ENCODE measurements around the gene HK3. TPM values are rescaled to one million over a fixed set of nuclear protein-coding genes. Genes with fewer than 3 reads are reported as not detected.
"Not testable (repeated sequence)": the region's sequence is repeated elsewhere in the genome, so short reads cannot be mapped to it uniquely, and the experiment has no call there.

The HK3 gene
- polyA plus RNA-seq, 4 donors, result 0.69 to 1.0 (median 0.84) TPM

DNA sequence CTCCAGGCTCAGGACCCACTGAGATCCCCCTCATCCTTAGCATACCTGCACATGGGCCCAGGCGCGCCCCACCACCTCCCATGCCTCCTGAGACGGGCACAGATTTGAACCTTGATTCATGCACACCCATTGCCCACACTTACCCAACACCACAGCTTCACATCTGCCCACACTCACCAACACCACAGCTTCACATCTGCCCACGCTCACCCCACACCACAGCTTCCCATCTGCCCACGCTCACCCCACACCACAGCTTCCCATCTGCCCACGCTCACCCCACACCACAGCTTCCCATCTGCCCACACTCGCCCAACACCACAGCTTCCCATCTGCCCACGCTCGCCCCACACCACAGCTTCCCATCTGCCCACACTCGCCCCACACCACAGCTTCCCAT is 28.5 kb downstream of the HK3 start:
- not testable (repeated sequence) for DNase-seq (ENCODE audit: low read depth in 4 of 4, low spot score in 3 of 4)

DNA sequence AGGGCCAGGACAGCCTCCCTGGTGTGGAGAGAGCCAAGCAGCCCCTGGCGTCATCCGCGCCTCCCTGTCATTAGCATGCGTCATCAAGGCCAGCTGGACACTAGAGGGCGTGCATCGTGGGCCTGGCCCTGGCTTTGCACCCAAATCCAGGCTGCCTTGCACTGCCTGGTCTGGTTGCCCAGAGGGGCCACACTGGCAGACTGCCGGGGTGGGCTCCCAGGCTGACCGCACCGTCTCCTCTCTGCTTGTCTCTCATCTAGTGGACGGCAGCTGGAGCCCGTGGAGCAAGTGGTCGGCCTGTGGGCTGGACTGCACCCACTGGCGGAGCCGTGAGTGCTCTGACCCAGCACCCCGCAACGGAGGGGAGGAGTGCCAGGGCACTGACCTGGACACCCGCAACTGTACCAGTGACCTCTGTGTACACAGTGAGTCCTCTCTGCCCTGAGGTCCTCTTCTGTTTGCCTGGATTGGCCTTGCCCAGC is 29.0 kb downstream of the HK3 start:
- no peak for DNase-seq (ENCODE audit: low read depth in 4 of 4, low spot score in 3 of 4)

DNA sequence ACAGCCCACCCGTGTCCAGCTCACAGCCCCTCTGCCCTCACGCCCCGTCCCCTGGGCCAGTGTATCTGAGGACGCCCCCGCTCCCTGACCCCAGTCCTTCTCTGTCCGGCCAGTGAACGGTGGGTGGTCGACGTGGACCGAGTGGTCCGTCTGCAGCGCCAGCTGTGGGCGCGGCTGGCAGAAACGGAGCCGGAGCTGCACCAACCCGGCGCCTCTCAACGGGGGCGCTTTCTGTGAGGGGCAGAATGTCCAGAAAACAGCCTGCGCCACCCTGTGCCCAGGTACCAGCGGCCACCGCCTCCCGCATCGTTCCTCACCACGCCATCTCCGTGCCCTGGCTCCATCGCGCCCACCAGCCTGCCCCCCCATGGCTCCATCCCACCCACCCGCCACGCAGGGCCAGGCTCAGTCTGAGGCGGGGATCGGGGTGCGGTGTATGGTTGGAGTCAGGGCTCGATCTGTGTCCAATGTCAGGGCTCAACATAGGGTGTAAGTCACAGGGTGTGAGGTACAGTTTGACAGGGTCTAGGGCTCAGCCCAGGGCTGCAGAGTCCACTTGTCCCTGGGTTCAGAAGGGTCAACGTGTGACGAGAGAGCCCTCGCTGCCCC is 29.5 kb downstream of the HK3 start:
- no peak for DNase-seq (ENCODE audit: low read depth in 4 of 4, low spot score in 3 of 4)

DNA sequence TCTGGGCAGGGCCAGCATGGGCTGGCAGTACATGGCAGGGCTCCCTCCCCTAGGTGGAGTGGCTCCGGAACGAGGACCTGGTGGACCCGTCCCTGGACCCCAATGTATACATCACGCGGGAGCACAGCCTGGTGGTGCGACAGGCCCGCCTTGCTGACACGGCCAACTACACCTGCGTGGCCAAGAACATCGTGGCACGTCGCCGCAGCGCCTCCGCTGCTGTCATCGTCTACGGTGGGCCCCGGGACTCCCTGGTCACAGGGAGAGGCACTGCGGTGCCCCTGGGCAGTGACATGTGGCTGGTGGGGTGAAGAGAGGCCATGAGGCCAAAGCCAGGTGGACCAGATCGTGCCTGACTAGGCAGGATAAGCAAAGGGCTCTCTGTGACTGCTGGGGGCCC is 30.4 kb downstream of the HK3 start:
- DNase-seq (ENCODE audit: low read depth in 4 of 4, low spot score in 3 of 4), result no peak

DNA sequence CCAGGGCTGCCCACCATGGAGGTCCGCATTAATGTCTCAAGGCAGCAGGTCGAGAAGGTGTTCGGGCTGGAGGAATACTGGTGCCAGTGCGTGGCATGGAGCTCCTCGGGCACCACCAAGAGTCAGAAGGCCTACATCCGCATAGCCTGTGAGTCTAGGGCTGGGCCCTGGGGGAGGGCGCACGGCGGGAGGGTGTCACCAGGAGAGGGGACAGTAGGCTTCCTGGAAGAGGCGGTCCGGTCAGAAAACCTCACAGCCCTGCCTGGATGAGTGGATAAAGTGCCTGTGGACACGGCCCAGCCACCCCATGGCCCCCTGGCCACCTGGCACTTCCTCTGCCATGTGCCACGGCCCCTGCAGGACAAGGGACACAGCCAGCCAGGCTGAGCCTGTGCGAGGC is 31.0 kb downstream of the HK3 start:
- DNase-seq (ENCODE audit: low read depth in 4 of 4, low spot score in 3 of 4), result no peak

DNA sequence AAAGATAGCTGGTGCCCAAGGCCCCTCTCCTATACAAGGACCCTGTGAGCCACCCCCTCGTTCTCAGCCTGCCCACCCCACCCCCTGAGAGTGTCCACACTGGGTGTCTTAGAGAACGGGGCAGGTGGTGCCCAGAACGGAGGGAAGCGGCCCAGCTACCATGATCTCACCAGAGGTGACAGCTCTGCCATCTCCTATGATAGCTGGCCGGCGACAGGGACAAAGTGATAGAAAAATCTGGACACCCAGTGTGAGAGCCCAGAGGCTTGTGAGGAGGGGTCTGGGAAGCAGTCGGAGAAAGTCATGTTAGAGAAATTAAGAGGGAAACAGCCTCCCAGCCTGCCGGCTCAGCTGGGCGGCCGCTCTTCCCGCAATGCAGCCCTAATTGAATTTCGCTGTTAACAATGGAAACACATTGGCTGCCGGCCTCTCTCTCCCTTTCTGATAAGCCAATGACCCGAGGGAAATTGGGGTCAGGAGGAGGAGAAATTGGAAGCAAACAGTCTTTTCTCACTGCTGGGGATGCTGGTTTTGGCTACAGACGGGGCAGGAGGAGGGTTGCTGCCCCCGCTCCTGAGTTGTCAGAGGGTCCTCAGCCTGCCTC is 32.3 kb downstream of the HK3 start:
- no peak for DNase-seq (ENCODE audit: low read depth in 4 of 4, low spot score in 3 of 4)

DNA sequence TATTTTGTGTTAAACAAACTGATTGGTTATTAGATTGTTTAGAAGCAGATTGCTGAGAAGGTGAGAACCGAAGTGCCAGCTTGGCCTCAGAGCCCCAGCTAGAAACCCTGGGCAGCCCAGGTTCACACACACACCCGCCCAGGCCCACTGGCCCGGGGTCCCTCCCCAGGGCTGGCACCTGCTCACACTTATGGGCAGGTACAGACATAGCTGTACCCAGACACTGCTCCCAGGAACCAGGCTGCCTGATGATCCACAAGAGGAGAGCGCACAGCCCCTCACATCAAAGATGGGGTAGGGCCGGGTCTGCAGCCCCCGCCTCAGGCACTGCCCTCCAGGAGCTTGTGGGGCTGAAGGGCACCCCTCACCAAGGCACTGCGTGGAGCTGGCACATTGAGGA is 33.2 kb downstream of the HK3 start:
- no peak for DNase-seq (ENCODE audit: low read depth in 4 of 4, low spot score in 3 of 4)

DNA sequence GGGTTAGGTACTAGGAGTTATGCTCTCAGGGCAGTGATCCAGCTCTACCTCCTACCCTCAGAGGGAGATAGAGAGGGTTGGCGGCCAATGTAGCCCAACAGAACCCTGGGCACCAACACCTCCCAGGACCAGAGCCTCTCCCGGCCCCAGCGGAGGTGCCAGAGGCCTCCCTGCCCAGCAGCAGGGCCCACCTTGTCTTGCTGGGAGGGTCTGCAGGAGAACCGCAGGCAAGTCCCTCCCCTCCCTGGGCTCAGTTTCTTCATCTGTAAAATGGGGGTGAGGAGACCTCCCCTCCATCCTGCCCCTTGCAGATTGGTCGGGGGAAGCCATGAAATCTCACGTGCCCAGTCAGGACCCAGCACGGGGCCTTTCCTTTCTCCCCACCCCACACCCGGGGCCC is 34.4 kb downstream of the HK3 start:
- no peak for DNase-seq (ENCODE audit: low read depth in 4 of 4, low spot score in 3 of 4)

DNA sequence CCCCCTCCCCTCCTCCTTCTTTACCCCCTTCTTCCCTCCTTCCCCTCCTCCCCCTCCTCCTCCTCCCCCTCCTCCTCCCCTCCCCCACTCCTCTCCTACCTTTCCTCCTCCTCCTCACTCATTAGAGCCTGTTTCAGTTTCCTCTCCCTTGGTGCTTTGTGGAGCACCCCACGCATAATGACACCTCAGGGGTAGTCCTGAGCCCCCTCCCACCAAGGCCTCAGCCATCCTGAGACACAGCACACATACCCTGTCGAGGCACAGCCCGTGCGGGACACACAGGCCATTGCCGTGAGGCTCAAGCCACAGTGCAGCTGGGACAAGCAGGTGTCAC is 35.4 kb downstream of the HK3 start:
- no peak for DNase-seq (ENCODE audit: low read depth in 4 of 4, low spot score in 3 of 4)

DNA sequence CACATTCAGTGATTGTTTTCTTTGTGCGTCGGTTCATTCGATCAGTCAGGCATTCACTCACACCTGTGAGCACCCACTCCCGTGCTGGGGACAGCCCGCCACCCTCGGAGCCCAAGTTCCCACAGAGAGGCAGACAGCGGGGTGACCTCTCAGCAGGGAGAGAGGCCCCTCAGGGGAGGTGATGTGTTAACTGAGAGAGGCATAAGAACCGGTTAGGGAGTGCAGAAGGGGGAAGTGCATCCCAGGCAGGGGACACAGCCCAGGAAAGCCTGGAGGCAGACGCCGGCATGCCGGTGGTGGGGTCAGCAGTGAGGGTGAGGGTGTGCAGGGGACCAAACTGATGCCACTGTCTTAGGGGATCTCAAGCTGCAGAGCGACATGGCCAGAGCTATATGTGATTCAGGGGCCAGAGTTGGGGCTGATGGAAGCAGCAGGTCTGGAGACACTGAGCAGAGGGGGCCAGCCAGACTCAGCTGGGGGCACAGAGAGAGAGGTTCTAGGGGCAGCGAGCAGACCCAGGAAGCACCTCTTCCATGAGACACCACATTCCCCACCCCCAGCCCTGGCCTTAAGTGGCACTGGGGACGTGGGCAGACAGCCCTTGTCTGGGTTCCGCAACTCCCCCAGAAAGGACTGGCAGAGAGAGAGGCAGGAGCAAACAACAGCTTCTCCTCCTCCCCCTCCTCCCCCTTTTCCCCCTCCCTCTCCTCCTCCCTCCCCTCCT is 35.9 kb downstream of the HK3 start:
- DNase-seq (ENCODE audit: low read depth in 4 of 4, low spot score in 3 of 4), result no peak

DNA sequence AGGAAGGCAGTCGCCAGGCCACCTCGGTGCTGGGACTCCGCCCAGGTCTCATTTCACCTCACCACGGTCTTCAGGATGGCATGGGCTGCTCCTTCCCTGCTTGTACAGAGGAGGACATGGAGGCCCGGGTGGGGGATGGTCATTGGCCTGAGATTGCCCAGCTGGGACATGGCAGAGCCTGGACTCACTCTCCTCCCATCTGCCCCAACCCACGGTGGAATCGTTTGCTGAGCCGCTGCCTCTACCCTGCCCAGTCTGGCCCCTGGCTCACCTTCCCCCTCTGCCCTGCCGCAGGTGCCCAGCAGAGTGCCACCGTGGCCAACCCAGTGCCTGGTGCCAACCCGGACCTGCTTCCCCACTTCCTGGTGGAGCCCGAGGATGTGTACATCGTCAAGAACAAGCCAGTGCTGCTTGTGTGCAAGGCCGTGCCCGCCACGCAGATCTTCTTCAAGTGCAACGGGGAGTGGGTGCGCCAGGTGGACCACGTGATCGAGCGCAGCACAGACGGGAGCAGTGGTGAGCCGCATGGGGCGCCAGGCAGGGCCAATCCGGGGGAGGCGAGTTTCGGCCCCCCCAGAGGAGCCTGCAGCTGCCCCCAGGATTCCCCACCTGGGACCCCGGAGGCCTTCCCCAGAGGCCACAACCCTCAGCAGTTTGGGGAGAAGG is 36.7 kb downstream of the HK3 start:
- DNase-seq (ENCODE audit: low read depth in 4 of 4, low spot score in 3 of 4), result no peak

DNA sequence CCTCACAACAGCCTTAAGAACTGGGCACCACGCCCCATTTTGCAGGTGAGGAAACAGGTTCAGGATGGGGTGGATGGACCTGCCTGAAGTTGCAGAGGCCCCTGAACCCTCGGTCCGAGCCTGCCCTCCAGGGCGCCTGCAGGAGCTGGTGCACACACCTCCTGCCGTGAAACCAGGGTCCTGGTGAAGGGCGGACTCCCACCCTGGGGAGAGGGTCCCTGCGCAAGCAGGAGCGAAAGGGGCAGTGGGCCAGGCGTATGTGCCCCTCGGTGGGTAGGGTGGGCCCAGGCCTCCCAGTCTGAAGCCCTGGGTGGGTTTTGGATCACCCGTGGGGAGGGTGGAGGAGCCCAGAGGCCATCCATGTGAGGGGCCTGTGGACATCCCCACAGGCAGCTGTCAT is 37.9 kb downstream of the HK3 start:
- DNase-seq (ENCODE audit: low read depth in 4 of 4, low spot score in 3 of 4), result no peak

DNA sequence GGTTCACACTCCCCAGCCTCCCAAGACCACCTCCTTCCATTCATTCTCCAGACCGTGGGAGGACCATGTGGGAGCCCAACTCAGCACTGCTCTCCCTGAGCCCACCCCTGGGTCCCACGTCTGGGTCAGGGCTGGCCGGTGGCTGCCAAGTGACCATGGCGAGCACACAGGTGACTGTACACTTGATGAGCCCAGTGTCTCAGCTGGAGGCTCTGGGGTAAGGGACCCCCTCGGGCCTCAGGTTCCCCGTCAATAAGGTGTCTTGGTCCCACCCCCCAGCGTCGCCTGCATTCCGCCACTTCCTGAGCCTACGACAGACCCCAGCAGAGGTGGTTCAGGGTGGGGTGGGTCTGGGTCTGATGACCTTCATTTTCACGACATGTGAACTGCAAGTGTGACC is 38.8 kb downstream of the HK3 start:
- DNase-seq (ENCODE audit: low read depth in 4 of 4, low spot score in 3 of 4), result no peak

DNA sequence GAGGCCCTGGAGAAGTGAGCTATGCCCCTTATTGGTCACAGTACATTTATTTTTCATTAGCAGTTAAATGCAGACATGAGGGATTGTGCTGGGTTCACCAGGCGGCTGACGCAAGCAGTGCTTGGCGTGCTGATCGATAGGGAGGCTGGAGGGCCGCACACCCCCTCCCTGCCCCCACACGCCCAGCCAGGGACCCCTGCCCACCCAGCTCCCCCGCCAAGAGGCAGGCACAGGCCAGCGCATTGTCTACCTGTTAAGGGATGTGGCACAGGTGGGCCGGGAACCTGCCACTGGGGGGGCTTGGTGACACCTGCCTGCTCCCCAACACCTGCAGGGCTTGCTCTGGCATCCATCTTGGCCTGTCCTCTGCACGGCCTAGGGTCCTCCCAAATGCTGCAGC is 39.2 kb downstream of the HK3 start:
- DNase-seq (ENCODE audit: low read depth in 4 of 4, low spot score in 3 of 4), result no peak

DNA sequence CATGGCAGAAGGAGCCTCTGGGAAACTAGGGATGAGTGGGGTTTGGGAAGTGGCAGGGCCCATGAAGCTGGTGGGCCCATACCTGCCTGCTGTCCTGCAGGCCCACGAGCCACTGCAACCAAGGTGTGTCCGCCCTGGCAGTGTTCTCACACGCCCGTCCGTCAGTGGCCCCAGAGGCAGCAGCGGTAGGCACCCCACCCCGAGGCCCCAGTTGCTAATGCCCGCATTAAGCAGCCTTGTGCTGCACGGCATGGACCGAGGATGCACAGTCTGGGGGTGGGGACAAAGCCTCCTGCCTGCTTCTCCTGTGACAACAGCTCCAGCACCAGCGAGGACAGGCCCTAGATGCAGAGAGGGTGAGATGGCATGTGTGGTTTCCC is 41.3 kb downstream of the HK3 start:
- no peak for DNase-seq (ENCODE audit: low read depth in 4 of 4, low spot score in 3 of 4)

DNA sequence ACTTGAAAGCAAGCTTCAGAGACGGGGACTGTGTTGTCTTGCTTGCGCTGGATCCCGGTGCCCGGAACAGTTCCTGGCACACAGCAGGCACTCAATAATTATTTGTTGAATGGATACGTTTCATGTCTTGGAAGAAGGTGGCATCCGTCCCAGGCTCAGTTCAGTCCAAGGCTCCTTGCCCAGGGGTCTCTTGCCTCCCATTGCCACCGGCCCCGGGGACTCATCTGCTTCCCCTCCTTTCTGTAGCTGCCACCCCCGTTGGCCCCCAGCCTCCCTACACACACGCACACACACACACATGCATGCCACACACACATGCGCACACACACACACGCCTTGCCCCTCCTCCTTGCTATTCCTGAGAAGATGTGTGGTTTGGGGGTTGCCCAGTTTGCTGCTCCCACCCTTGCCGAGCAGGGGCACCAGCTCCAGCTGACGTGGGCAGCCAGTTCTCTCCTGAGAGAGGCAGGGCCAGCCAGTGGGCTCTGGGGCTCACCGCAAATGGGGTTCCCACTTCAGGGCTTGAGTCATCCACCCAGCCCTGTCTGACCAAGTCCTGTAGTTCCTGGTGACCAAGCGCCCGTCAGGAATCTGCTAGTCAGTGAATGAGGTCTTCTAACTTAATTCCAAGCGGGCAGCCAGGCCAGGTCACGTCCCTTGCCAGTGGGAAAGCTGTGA is 41.8 kb downstream of the HK3 start:
- no peak for DNase-seq (ENCODE audit: low read depth in 4 of 4, low spot score in 3 of 4)

DNA sequence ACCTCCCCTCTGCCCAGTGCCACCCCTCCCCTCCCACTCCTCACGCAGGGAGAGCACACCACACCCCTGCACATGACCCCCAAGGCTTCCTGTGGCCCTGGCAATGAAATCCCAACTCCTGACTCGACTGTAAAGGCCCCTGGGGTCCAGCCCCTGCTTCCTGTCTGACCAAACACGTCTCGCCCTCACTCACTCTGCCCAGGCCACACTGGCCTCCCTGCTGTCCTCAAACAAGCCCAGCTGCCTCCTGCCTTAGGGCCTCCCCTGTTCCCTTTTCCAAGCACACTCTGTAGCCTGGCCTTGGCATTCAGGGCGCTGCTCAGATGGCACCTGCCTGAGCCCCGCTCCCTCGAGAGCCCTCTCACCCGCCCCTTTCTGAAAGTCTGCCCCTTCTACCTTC is 42.4 kb downstream of the HK3 start:
- no peak for DNase-seq (ENCODE audit: low read depth in 4 of 4, low spot score in 3 of 4)

DNA sequence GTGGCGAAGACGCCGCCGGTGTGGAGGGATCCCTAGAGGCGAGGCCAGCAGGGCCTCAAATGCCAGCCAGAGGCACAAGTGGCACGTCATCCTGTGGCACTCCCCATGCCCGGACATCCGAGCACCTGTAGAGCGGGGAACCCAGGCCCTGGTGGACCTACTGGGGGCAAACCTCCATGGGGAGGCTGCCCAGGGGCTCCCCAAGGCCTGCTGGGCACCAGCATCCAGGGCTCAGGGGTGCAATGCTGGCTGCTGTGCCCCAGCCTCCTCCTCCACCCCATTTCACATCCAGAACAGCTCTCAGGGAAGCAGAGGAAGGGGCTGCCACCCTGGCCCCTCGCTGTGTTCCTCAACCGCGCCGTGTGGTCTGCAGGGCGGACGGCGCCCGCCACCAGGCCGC is 43.5 kb downstream of the HK3 start:
- no peak for DNase-seq (ENCODE audit: low read depth in 4 of 4, low spot score in 3 of 4)

DNA sequence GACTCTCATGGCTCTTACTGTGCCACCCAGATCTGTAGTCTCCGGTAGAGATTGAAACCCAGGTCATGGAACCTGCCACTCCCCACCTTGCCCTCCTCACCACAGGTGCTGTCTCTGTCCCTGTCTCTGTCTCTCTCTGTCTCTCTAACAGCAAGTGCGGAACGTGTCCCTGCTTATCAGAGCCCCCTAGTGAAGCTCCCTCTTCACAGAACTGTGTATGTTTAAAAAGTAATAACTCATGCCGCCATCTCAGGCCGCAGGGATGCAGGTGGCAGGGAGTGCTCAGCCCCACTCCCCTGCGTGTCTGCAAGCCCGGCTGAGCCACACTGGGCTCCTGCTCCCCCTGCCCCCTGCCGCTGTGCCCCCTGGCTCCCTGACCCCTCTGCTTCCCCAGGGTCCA is 45.0 kb downstream of the HK3 start:
- DNase-seq (ENCODE audit: low read depth in 4 of 4, low spot score in 3 of 4), result no peak

DNA sequence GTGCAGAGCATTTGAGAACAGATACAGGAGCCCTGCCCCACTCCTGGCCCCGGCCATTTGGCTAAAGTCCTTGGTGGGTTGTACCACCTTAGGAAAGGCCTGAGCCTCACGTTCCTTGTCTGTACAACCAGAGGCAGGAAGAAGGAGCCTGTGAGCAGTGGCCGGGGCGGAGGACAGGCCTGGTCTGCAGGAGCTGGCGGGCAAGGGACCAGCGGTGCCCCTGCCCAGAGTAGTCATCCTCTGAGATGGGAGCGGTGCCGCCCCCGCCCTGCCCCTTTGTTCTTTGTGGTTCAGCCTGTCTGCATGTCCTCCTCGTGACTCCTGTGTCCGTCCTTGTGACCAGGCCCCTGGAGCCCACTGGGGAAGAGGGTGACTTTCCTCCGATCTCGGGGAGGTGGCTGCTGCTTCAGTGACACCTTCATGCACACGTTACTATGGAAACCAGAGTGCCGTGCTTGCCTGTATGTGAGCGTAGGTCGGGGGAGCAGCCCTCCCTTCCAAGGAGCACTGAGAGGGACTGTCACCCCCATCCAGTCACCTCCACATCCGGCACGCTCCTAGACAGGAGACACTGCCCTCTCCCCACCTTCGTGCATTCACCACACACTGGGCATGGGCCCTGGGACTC is 45.9 kb downstream of the HK3 start:
- DNase-seq (ENCODE audit: low read depth in 4 of 4, low spot score in 3 of 4), result no peak

All from left renal pelvis (tissue), 4 donors.